Epithelial cell of proximal tubule (primary cell): ENCODE measurements around the gene SERPINH1. TPM values are rescaled to one million over a fixed set of nuclear protein-coding genes. Genes with fewer than 3 reads are reported as not detected.

Source experiments
- DNase-seq: peaks from one replicate; pipeline ENCODE4 v3.0.0-alpha.2; 2011; ENCODE audit warnings: low read depth
- H3K4me3 ChIP-seq: 2 replicates; pipeline ENCODE4 v1.5.1; 2011; ENCODE audit warnings: low read depth, mild to moderate bottlenecking, low read length
- CTCF ChIP-seq: conservative IDR thresholded peaks from 2 replicates; pipeline ENCODE4 v1.5.1; 2012; ENCODE audit warnings: low read depth, mild to moderate bottlenecking, low read length
- total RNA-seq: library from RNA; depleted of rRNA; stranded (reverse); fragments of >200 nt; gene quantifications from 2 replicates; pipeline ENCODE4 v1.2.3, GENCODE V29; 2015

Gene SERPINH1
- 231 and 256 TPM in 2 replicates for total RNA-seq

GRCh38 chr11:75562048-75562835 is at the start of gene SERPINH1:
TSS of gene SERPINH1 (plus strand) at chr11:75562253. CDS start at chr11:75566350, 4,097 bp downstream.
- no peak for TF ChIP-seq CTCF
- no peak for DNase-seq
- peak within 1 kb of the TSS; percentile 86 for H3K4me3 ChIP-seq

GRCh38 chr11:75513250-75513649 is 48.8 kb upstream of the SERPINH1 start:
- H3K4me3 ChIP-seq: no peak overlapping the region
- DNase-seq: no peak
- no peak for TF ChIP-seq CTCF

- no peak for TF ChIP-seq CTCF
- DNase-seq: no peak
- H3K4me3 ChIP-seq: no peak overlapping the region
Measured at GRCh38 chr11:75514596-75514995, 47.5 kb upstream of the SERPINH1 start.

GRCh38 chr11:75516140-75516539 is 45.9 kb upstream of the SERPINH1 start:
- TF ChIP-seq CTCF: no peak
- H3K4me3 ChIP-seq: no peak overlapping the region
- DNase-seq: no peak

- no peak for DNase-seq
- no peak for TF ChIP-seq CTCF
- H3K4me3 ChIP-seq: no peak overlapping the region
Measured at GRCh38 chr11:75516886-75517285, 45.2 kb upstream of the SERPINH1 start.

GRCh38 chr11:75518204-75518549 is 43.9 kb upstream of the SERPINH1 start:
- TF ChIP-seq CTCF: no peak
- DNase-seq: no peak
- no peak overlapping the region for H3K4me3 ChIP-seq
